SU-DHL-6 (cell line): Measurements from ENCODE around the gene PLEKHO1.

Source experiments
- EZH2phosphoT487 ChIP-seq: fragments of 200-600 bp; sonication (generic), shearing (Covaris generic); conservative IDR thresholded peaks from 2 replicates; pipeline ENCODE4 v1.6.1; 2018; ENCODE audit warnings: mild to moderate bottlenecking, antibody characterized with exemption, low read length, moderate library complexity, mixed read lengths
- TF ChIP-seq, protein P1 (sequence below): fragments of 200-600 bp; sonication (generic); IDR thresholded peaks from one replicate; pipeline ENCODE4 v1.5.1; 2017; ENCODE audit warnings: antibody characterized with exemption, mild to moderate bottlenecking, low read length, moderate library complexity; ENCODE audit not compliant: insufficient read depth, poor library complexity, severe bottlenecking

DNA sequence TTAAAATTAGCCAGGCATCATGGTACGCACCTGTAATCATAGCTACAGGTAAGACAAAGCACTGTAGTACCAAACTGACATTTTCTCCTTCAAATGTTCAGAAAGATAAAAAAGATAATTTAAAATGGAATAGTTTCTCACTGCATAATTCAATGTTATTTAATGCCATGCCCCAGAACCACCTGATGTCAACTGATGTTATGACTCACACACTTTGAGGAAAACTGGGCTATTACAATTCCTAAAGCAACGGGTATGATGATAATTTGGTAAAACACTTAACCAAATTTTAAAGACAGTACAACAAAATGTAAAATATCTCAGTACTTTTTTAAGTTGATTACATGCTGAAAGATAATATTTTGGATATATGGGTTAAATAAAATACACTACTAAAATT lies 22.9 kb upstream of the PLEKHO1 start:
- TF ChIP-seq, protein P1, sequence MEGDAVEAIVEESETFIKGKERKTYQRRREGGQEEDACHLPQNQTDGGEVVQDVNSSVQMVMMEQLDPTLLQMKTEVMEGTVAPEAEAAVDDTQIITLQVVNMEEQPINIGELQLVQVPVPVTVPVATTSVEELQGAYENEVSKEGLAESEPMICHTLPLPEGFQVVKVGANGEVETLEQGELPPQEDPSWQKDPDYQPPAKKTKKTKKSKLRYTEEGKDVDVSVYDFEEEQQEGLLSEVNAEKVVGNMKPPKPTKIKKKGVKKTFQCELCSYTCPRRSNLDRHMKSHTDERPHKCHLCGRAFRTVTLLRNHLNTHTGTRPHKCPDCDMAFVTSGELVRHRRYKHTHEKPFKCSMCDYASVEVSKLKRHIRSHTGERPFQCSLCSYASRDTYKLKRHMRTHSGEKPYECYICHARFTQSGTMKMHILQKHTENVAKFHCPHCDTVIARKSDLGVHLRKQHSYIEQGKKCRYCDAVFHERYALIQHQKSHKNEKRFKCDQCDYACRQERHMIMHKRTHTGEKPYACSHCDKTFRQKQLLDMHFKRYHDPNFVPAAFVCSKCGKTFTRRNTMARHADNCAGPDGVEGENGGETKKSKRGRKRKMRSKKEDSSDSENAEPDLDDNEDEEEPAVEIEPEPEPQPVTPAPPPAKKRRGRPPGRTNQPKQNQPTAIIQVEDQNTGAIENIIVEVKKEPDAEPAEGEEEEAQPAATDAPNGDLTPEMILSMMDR, result no peak
- no peak for TF ChIP-seq EZH2phosphoT487
